ENCODE data around the gene UBQLN3.

UBQLN3 gene

GRCh38 chr11:5509803-5510202 is at the start of gene UBQLN3:
Gene UBQLN3 (minus strand): TSS chr11:5509957. CDS start chr11:5509558, 399 bp downstream.
- WGBS (ENCODE audit: insufficient coverage, insufficient read length) = no CpG with 5 or more reads among the region's 4 CpGs
- H3K4me3 ChIP-seq (ENCODE audit: low read length) = no peak within 1 kb of the TSS
- no peaks in the 10 kb centered on the region for H3K4me1 ChIP-seq (ENCODE audit: control insufficient read depth, insufficient read depth, low read length)
- DNase-seq (ENCODE audit: low read depth, low spot score) = no peak
- H3K27ac ChIP-seq (ENCODE audit: low read length) = no peak within 1 kb of the TSS
- H3K36me3 ChIP-seq (ENCODE audit: control insufficient read depth, insufficient read depth, low read length) = no peaks in the 10 kb centered on the region
- H3K27me3 ChIP-seq (ENCODE audit: control insufficient read depth, insufficient read depth, low read length) = no peaks in the 10 kb centered on the region
- no peaks in the 10 kb centered on the region for H3K9me3 ChIP-seq (ENCODE audit: control insufficient read depth, insufficient read depth, low read length)

DNA sequence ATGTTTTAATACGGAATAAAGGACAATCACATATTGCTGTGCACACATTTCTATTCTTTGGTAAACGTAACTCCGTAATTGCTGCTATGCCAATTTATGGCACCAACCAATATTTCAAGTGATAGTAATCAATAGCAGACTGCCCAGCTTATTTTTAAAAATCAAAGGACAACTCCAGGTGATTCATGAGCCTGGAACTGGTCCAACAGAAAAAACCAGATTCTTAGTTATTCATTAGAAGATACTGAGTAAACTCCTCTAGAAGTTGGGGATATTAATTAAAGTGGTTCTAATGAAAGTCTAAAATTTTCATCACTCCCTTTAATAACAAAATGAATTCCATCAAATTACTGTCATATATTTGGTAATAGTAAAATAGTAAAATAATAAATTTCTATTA is 48.0 kb upstream of the UBQLN3 start:
- no peak overlapping the region for H3K4me3 ChIP-seq (ENCODE audit: low read length)
- no peaks in the 10 kb centered on the region for H3K4me1 ChIP-seq (ENCODE audit: control insufficient read depth, insufficient read depth, low read length)
- H3K27ac ChIP-seq (ENCODE audit: low read length) = no peak overlapping the region
- H3K9me3 ChIP-seq (ENCODE audit: control insufficient read depth, insufficient read depth, low read length) = no peaks in the 10 kb centered on the region
- H3K27me3 ChIP-seq (ENCODE audit: control insufficient read depth, insufficient read depth, low read length) = no peaks in the 10 kb centered on the region
- no peaks in the 10 kb centered on the region for H3K36me3 ChIP-seq (ENCODE audit: control insufficient read depth, insufficient read depth, low read length)
- DNase-seq (ENCODE audit: low read depth, low spot score) = no peak
- WGBS (ENCODE audit: insufficient coverage, insufficient read length) = no CpG with 5 or more reads among the region's 3 CpGs

DNA sequence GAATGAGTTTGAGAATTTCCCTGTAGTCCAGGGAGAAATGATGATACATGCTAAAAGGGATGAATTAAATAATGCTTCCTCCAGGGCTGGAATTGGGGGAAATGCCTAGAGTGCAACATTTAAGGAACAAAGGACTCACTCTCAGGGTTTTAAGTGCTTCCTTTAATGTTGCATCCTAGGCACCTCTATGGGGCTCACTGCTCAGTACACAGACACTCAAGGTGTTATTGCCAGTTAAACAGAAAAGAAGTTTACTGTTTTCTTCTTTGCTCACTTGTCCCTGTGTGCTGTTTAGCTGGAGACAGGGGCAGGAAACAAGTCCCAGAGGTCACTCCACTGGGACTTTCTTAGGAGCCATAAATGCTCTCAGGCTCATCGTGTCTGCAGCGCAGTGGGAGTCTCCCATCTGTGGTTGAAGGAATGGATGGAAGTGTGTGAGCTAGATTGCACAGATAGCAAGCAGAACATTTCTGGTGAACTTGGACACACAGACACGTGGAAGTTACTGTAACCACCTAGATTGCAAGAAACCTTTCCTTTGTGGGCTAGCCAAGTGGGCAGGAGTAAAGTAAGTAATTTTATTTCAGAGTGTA is 46.9 kb upstream of the UBQLN3 start:
- H3K4me3 ChIP-seq (ENCODE audit: low read length) = no peak overlapping the region
- DNase-seq (ENCODE audit: low read depth, low spot score) = no peak
- WGBS (ENCODE audit: insufficient coverage, insufficient read length) = no CpG with 5 or more reads among the region's 3 CpGs
- H3K4me1 ChIP-seq (ENCODE audit: control insufficient read depth, insufficient read depth, low read length) = no peaks in the 10 kb centered on the region
- no peaks in the 10 kb centered on the region for H3K27me3 ChIP-seq (ENCODE audit: control insufficient read depth, insufficient read depth, low read length)
- H3K36me3 ChIP-seq (ENCODE audit: control insufficient read depth, insufficient read depth, low read length) = no peaks in the 10 kb centered on the region
- no peaks in the 10 kb centered on the region for H3K9me3 ChIP-seq (ENCODE audit: control insufficient read depth, insufficient read depth, low read length)
- no peak overlapping the region for H3K27ac ChIP-seq (ENCODE audit: low read length)

DNA sequence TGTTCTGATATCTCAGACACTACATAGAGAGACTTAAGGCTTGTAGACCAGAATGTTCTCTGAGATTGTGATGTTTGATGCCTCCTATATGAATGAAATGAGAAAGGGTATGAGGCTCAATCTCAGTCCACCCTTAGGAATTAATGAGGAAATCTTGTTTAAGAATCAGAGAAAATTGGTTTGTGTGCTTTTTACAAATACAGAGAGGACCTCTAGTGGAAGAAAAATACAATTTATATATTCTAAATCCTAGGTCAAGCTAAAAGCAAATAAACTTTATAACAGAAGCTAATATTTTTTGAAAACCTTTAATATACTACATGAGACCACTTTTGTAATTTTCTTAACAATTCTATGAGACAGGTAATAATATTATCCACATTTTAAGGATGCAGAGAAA is 43.6 kb upstream of the UBQLN3 start:
- Histone ChIP-seq H3K4me1 (ENCODE audit: control insufficient read depth, insufficient read depth, low read length) (no peaks in the 10 kb centered on the region), H3K27me3 (ENCODE audit: control insufficient read depth, insufficient read depth, low read length) (no peaks in the 10 kb centered on the region), H3K4me3 (ENCODE audit: low read length) (no peak overlapping the region), H3K27ac (ENCODE audit: low read length) (no peak overlapping the region), H3K36me3 (ENCODE audit: control insufficient read depth, insufficient read depth, low read length) (no peaks in the 10 kb centered on the region), H3K9me3 (ENCODE audit: control insufficient read depth, insufficient read depth, low read length) (no peaks in the 10 kb centered on the region)
- no peak for DNase-seq (ENCODE audit: low read depth, low spot score)

DNA sequence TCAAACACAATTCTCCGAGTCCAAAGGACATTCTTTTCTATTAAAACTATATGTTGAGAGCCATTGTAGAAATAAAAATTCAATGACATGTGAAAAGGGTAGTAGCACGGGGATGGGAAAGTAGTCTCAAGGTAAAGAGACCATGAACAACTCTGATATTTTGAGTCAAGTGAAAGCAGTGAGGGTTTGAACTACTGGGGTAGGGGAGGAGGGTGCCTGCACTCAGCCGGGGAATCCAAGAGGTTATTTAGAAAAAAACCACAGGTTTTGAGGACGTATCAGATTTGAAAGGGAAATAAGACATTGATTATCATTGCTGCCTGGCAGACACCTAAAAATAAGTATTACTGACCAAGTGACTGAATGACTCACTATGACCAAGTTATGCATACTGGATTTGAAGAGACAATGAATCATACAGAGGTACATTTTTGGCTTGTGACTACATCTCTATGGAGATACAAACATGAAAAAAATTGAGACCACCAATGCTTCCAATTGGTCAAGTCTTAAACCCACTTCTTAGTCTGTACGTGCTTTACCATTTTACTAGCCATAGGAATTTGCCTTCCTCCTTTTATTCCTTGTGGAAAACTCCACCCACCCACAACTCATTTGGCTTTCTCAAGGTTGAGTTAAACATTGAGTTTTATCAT is 40.8 kb upstream of the UBQLN3 start:
- no CpG with 5 or more reads among the region's 5 CpGs for WGBS (ENCODE audit: insufficient coverage, insufficient read length)
- Histone ChIP-seq H3K4me3 (ENCODE audit: low read length) (no peak overlapping the region), H3K9me3 (ENCODE audit: control insufficient read depth, insufficient read depth, low read length) (no peaks in the 10 kb centered on the region), H3K36me3 (ENCODE audit: control insufficient read depth, insufficient read depth, low read length) (no peaks in the 10 kb centered on the region), H3K27ac (ENCODE audit: low read length) (no peak overlapping the region), H3K4me1 (ENCODE audit: control insufficient read depth, insufficient read depth, low read length) (no peaks in the 10 kb centered on the region), H3K27me3 (ENCODE audit: control insufficient read depth, insufficient read depth, low read length) (no peaks in the 10 kb centered on the region)
- DNase-seq (ENCODE audit: low read depth, low spot score) = no peak

- H3K4me1 ChIP-seq (ENCODE audit: control insufficient read depth, insufficient read depth, low read length) = no peaks in the 10 kb centered on the region
- DNase-seq (ENCODE audit: low read depth, low spot score) = no peak
- no peaks in the 10 kb centered on the region for H3K9me3 ChIP-seq (ENCODE audit: control insufficient read depth, insufficient read depth, low read length)
- H3K4me3 ChIP-seq (ENCODE audit: low read length) = no peak within 1 kb of the TSS
- no peaks in the 10 kb centered on the region for H3K36me3 ChIP-seq (ENCODE audit: control insufficient read depth, insufficient read depth, low read length)
- no peaks in the 10 kb centered on the region for H3K27me3 ChIP-seq (ENCODE audit: control insufficient read depth, insufficient read depth, low read length)
- no CpG with 5 or more reads among the region's 1 CpG for WGBS (ENCODE audit: insufficient coverage, insufficient read length)
- no peak within 1 kb of the TSS for H3K27ac ChIP-seq (ENCODE audit: low read length)
Observed at GRCh38 chr11:5548440-5548839, 38.7 kb upstream of the UBQLN3 start, which contains the start of gene OR52H1. Gene OR52H1 (minus strand): TSS chr11:5548540. CDS start chr11:5545505, 3,035 bp downstream.

GRCh38 chr11:5547982-5548381 is 38.2 kb upstream of the UBQLN3 start:
- no CpG with 5 or more reads among the region's 1 CpG for WGBS (ENCODE audit: insufficient coverage, insufficient read length)
- H3K27me3 ChIP-seq (ENCODE audit: control insufficient read depth, insufficient read depth, low read length) = no peaks in the 10 kb centered on the region
- H3K9me3 ChIP-seq (ENCODE audit: control insufficient read depth, insufficient read depth, low read length) = no peaks in the 10 kb centered on the region
- H3K4me1 ChIP-seq (ENCODE audit: control insufficient read depth, insufficient read depth, low read length) = no peaks in the 10 kb centered on the region
- DNase-seq (ENCODE audit: low read depth, low spot score) = no peak
- H3K27ac ChIP-seq (ENCODE audit: low read length) = no peak overlapping the region
- no peak overlapping the region for H3K4me3 ChIP-seq (ENCODE audit: low read length)
- no peaks in the 10 kb centered on the region for H3K36me3 ChIP-seq (ENCODE audit: control insufficient read depth, insufficient read depth, low read length)

DNA sequence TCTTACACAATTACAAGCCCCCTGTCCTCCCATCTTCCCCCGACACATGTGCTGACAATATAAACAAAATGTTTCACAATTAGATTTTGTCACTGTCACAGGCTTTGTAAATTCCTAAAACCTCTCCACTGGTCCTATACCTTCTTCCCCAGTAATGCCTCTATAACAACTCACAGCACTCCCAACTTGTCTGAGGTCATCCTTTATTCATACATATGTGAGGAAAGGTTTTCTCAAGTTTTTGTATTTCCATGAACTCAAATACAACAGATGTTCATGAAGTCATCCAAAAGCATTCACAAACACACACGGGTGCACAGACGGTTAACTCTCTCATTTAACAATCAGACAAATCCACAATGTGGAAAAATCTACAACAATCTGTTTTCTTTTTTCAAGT is 36.7 kb upstream of the UBQLN3 start:
- Histone ChIP-seq H3K36me3 (ENCODE audit: control insufficient read depth, insufficient read depth, low read length) (no peaks in the 10 kb centered on the region), H3K27me3 (ENCODE audit: control insufficient read depth, insufficient read depth, low read length) (no peaks in the 10 kb centered on the region), H3K27ac (ENCODE audit: low read length) (no peak overlapping the region), H3K9me3 (ENCODE audit: control insufficient read depth, insufficient read depth, low read length) (no peaks in the 10 kb centered on the region), H3K4me3 (ENCODE audit: low read length) (no peak overlapping the region), H3K4me1 (ENCODE audit: control insufficient read depth, insufficient read depth, low read length) (no peaks in the 10 kb centered on the region)
- no peak for DNase-seq (ENCODE audit: low read depth, low spot score)
- WGBS (ENCODE audit: insufficient coverage, insufficient read length) = 100% methylated on average over 1 of the region's 3 CpGs

GRCh38 chr11:5541427-5541826 is 31.7 kb upstream of the UBQLN3 start:
- no peaks in the 10 kb centered on the region for H3K36me3 ChIP-seq (ENCODE audit: control insufficient read depth, insufficient read depth, low read length)
- no peak overlapping the region for H3K27ac ChIP-seq (ENCODE audit: low read length)
- H3K4me1 ChIP-seq (ENCODE audit: control insufficient read depth, insufficient read depth, low read length) = no peaks in the 10 kb centered on the region
- H3K4me3 ChIP-seq (ENCODE audit: low read length) = no peak overlapping the region
- H3K27me3 ChIP-seq (ENCODE audit: control insufficient read depth, insufficient read depth, low read length) = no peaks in the 10 kb centered on the region
- no peaks in the 10 kb centered on the region for H3K9me3 ChIP-seq (ENCODE audit: control insufficient read depth, insufficient read depth, low read length)
- WGBS (ENCODE audit: insufficient coverage, insufficient read length) = no CpG with 5 or more reads among the region's 1 CpG
- no peak for DNase-seq (ENCODE audit: low read depth, low spot score)

DNA sequence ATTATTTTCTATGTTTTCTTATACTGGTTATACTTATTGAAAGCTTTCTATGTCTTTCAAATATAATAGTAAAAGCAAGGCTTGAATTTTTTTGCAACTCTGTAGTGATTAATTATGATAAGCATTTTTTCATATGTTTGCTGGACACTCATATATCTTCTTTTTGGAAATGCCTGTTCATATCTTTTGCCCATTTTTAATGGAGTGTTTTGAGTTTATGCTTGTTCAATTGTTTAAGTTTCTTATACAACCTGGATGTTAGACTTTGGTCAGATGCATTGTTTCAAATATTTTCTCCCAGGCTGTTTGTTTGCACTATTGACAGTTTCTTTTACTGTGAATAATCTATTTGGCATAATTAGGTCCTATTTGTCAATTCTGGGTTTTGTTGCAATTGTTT is 26.7 kb upstream of the UBQLN3 start:
- no peak for DNase-seq (ENCODE audit: low read depth, low spot score)
- Histone ChIP-seq H3K4me3 (ENCODE audit: low read length) (no peak overlapping the region), H3K27me3 (ENCODE audit: control insufficient read depth, insufficient read depth, low read length) (no peaks in the 10 kb centered on the region), H3K4me1 (ENCODE audit: control insufficient read depth, insufficient read depth, low read length) (no peaks in the 10 kb centered on the region), H3K27ac (ENCODE audit: low read length) (no peak overlapping the region), H3K36me3 (ENCODE audit: control insufficient read depth, insufficient read depth, low read length) (no peaks in the 10 kb centered on the region), H3K9me3 (ENCODE audit: control insufficient read depth, insufficient read depth, low read length) (no peaks in the 10 kb centered on the region)

DNA sequence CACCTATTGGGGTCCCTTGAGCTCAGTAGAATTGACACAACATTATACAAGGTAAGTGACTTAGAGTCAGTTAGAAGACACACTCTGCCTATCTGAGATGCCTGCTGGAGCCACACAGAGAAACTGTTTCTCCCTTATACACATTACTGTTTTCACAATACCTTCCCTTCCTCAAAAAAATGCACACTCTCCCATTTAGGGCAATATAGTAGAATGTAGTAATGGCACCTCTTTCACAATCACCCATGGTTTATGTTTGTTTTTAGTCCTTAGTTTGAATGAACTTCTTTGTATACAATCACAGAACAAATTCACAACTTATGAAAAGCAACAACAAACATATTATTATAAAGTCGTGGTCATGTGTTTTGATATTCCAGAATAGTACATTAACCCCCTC is 24.3 kb upstream of the UBQLN3 start:
- Histone ChIP-seq H3K27me3 (ENCODE audit: control insufficient read depth, insufficient read depth, low read length) (no peaks in the 10 kb centered on the region), H3K27ac (ENCODE audit: low read length) (no peak overlapping the region), H3K4me3 (ENCODE audit: low read length) (no peak overlapping the region), H3K36me3 (ENCODE audit: control insufficient read depth, insufficient read depth, low read length) (no peaks in the 10 kb centered on the region), H3K9me3 (ENCODE audit: control insufficient read depth, insufficient read depth, low read length) (no peaks in the 10 kb centered on the region), H3K4me1 (ENCODE audit: control insufficient read depth, insufficient read depth, low read length) (no peaks in the 10 kb centered on the region)
- WGBS (ENCODE audit: insufficient coverage, insufficient read length) = no CpG with 5 or more reads among the region's 1 CpG
- no peak for DNase-seq (ENCODE audit: low read depth, low spot score)
